ENCODE data around the gene MT1H. TPM values are rescaled to one million over a fixed set of nuclear protein-coding genes. Genes with fewer than 3 reads are reported as not detected.
A peak's percentile ranks its signal among the peaks of the same experiment; 100 is the strongest.

MT1H gene
- total and polyA plus RNA-seq, 7 experiments from 2014 or later: 1.6 TPM; not detected in 6

DNA sequence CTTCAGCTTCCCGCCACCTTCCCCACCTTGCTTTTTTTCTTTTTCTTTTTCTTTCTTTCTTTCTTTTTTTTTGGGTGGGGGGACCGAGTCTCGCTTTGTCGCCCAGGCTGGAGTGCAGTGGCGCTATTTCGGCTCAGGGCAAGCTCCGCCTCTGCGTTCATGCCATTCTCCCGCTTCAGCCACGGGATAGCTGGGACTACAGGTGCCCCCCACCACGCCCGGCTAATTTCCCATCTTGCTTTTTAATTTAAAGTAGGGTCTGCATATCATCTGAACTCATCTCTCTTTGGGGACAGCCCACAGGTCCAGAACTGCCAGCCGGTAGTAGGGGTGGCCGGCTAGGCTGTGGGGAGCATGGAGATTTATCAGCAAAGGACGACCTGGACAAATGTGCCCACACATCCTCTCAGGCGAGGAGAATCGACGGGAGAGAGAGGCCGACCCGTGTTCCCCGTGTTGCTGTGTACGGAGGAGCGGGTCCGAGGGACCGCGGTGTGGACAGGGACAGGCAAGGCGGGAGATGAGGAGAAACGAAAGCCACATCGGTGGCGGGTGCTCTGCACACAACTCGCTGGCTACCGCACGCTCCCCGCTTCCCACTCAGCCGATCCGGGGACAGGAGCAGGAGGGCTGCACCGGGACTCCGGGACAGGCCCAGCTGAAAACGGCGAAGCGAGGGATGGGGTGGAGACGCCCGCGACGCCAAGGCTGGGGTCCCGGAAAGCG lies 34.7 kb upstream of the MT1H start:
- H3K27me3 Mint-ChIP-seq: peaks cover 82 to 91% (median 85%) of the 10 kb centered on the region in 5 donors
- ATAC-seq: no peak
- H3K4me1 Mint-ChIP-seq: peaks cover 20 to 50% (median 28%) of the 10 kb centered on the region in 7 donors
- POLR2A ChIA-PET: interaction anchor here (1.0 kb wide), 1 partner anchor 9 kb away, joined by 5 read pairs; no protein-coding TSS in a partner anchor
- CTCF ChIA-PET: interaction anchor here (0.7 to 1.6 kb wide), 3 partner anchors 11 to 156 kb away, joined by 3 read pairs; no protein-coding TSS in a partner anchor
- intact Hi-C loops (cut with micrococcal nuclease): no loop called here
- Histone ChIP-seq H3K9me3 (ENCODE audit: control insufficient read depth in 2 of 3, low read length in 3 of 3) (no peaks in the 10 kb centered on the region), H3K27me3 (ENCODE audit: control insufficient read depth in 2 of 2, insufficient read depth in 2 of 2, low read length in 2 of 2) (peaks cover 7 to 38% of the 10 kb centered on the region in 2 donors), H3K36me3 (ENCODE audit: control insufficient read depth in 2 of 3, insufficient read depth in 3 of 3, low read length in 3 of 3) (no peaks in the 10 kb centered on the region), H3K27ac (ENCODE audit: low read depth, low read length) (no peak overlapping the region), H3K4me3 (ENCODE audit: low read length) (no peak overlapping the region), H3K4me1 (ENCODE audit: control insufficient read depth in 2 of 2, insufficient read depth in 2 of 2, low read length in 2 of 2) (peaks cover 4 to 10% of the 10 kb centered on the region in 2 donors)
- H3K36me3 Mint-ChIP-seq: peaks cover 0 to 4% (median 0%) of the 10 kb centered on the region in 5 donors
- peak overlapping the region; percentile 39 to 83 (median 73) for H3K4me3 Mint-ChIP-seq
- H3K9me3 Mint-ChIP-seq: peaks cover 0 to 4% (median 0%) of the 10 kb centered on the region in 11 donors
- DNase-seq: no peak
- no peak overlapping the region for H3K27ac Mint-ChIP-seq

DNA sequence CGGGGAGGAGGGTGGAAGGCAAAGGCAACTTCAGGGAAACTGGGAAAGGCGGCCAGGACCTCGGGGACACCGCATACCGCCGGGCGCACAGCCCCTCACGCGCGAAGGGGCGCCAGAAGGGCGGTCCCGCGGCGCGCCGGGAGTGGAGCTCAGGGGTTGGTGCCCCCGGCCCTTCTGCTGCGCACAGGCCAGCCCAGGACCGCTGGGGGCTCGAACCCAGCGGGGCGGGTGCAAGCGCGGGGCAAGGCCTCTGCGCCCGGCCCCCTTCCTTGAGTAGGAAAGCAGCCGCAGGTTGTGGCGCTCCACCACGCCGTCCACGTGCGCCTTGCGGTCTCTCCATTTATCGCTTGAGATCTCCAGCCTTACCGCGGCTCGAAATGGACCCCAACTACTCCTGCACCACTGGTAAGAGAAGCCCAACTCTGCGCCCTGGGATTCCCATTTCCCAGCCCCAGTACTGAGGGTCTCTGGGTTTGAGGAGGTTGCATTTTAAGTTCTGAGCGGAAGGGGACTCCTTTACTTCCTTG lies 34.1 kb upstream of the MT1H start:
- H3K27me3 ChIP-seq (ENCODE audit: control insufficient read depth in 2 of 2, insufficient read depth in 2 of 2, low read length in 2 of 2): peaks cover 7 to 38% of the 10 kb centered on the region in 2 donors
- CTCF ChIA-PET: interaction anchor here (0.9 to 1.6 kb wide), 2 partner anchors 11 to 27 kb away, joined by 3 read pairs; no protein-coding TSS in a partner anchor
- peaks cover 83 to 94% (median 89%) of the 10 kb centered on the region in 5 donors for H3K27me3 Mint-ChIP-seq
- peaks cover 20 to 48% (median 28%) of the 10 kb centered on the region in 7 donors for H3K4me1 Mint-ChIP-seq
- no peak overlapping the region for H3K27ac ChIP-seq (ENCODE audit: low read depth, low read length)
- H3K9me3 Mint-ChIP-seq: peaks cover 0 to 4% (median 0%) of the 10 kb centered on the region in 11 donors
- DNase-seq (no peak), ATAC-seq (no peak)
- no peaks in the 10 kb centered on the region for H3K36me3 ChIP-seq (ENCODE audit: control insufficient read depth in 2 of 3, insufficient read depth in 3 of 3, low read length in 3 of 3)
- H3K4me3 Mint-ChIP-seq: peak overlapping the region; percentile 48 to 83 (median 70)
- H3K27ac Mint-ChIP-seq: no peak overlapping the region
- H3K4me3 ChIP-seq (ENCODE audit: low read length): no peak overlapping the region
- peaks cover 4 to 10% of the 10 kb centered on the region in 2 donors for H3K4me1 ChIP-seq (ENCODE audit: control insufficient read depth in 2 of 2, insufficient read depth in 2 of 2, low read length in 2 of 2)
- no peaks in the 10 kb centered on the region for H3K9me3 ChIP-seq (ENCODE audit: control insufficient read depth in 2 of 3, low read length in 3 of 3)
- intact Hi-C loops (cut with micrococcal nuclease): no loop called here
- H3K36me3 Mint-ChIP-seq: peaks cover 0 to 4% (median 0%) of the 10 kb centered on the region in 5 donors
- POLR2A ChIA-PET: no interaction called here

DNA sequence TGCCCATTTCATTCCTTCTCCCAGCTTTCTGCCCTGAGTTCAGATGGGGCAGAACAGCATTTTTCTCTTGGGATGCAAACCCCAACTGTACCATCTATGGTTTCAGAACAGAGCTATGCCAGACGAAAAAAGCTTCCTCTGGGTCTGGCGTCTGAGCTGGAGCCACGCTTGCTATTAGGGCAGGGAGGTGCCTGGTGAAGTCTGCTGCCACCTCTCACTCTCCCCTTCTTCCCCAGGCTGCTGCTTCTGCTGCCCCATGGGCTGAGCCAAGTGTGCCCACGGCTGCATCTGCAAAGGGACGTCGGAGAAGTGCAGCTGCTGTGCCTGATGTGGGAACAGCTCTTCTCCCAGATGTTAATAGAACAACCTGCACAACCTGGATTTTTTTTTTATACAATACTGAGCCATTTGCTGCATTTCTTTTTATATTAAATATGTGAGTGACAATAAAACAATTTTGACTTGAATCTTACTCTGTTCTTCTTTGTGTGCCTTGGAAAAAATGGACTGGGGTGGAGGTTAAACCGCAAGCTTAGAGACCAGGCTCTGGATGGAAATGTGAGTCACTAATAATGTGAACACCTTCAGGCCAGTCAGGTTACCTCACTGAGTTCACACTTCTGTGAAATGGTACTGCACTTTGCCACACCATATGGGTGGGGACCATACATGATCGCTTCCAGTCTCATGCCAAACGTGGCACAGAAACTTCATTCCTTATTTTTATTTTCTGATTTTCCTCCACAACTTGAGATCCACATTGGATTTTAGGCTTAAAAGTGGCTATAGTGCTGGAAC lies 32.8 kb upstream of the MT1H start:
- Mint-ChIP-seq H3K36me3 (peaks cover 0 to 2% (median 0%) of the 10 kb centered on the region in 5 donors), H3K4me1 (peaks cover 18 to 43% (median 29%) of the 10 kb centered on the region in 7 donors), H3K27me3 (peaks cover 79 to 92% (median 85%) of the 10 kb centered on the region in 5 donors), H3K9me3 (peaks cover 0 to 6% (median 0%) of the 10 kb centered on the region in 11 donors), H3K4me3 (peak overlapping the region in 1 of 10 donors; percentile 57), H3K27ac (no peak overlapping the region)
- ATAC-seq: no peak
- CTCF ChIA-PET: interaction anchor here (0.6 to 1.3 kb wide), 3 partner anchors 9 to 142 kb away, joined by 3 to 4 read pairs (median 3); no protein-coding TSS in a partner anchor
- Histone ChIP-seq H3K27me3 (ENCODE audit: control insufficient read depth in 2 of 2, insufficient read depth in 2 of 2, low read length in 2 of 2) (peaks cover 7 to 35% of the 10 kb centered on the region in 2 donors), H3K4me1 (ENCODE audit: control insufficient read depth in 2 of 2, insufficient read depth in 2 of 2, low read length in 2 of 2) (peaks cover 4 to 10% of the 10 kb centered on the region in 2 donors), H3K27ac (ENCODE audit: low read depth, low read length) (no peak overlapping the region), H3K4me3 (ENCODE audit: low read length) (no peak overlapping the region), H3K9me3 (ENCODE audit: control insufficient read depth in 2 of 3, low read length in 3 of 3) (no peaks in the 10 kb centered on the region), H3K36me3 (ENCODE audit: control insufficient read depth in 2 of 3, insufficient read depth in 3 of 3, low read length in 3 of 3) (no peaks in the 10 kb centered on the region)
- intact Hi-C loops (cut with micrococcal nuclease): no loop called here
- DNase-seq: no peak
- POLR2A ChIA-PET: interaction anchor here (1.1 kb wide), 1 partner anchor 28 kb away, joined by 3 read pairs; the partner anchor contains the start of gene MT2A

DNA sequence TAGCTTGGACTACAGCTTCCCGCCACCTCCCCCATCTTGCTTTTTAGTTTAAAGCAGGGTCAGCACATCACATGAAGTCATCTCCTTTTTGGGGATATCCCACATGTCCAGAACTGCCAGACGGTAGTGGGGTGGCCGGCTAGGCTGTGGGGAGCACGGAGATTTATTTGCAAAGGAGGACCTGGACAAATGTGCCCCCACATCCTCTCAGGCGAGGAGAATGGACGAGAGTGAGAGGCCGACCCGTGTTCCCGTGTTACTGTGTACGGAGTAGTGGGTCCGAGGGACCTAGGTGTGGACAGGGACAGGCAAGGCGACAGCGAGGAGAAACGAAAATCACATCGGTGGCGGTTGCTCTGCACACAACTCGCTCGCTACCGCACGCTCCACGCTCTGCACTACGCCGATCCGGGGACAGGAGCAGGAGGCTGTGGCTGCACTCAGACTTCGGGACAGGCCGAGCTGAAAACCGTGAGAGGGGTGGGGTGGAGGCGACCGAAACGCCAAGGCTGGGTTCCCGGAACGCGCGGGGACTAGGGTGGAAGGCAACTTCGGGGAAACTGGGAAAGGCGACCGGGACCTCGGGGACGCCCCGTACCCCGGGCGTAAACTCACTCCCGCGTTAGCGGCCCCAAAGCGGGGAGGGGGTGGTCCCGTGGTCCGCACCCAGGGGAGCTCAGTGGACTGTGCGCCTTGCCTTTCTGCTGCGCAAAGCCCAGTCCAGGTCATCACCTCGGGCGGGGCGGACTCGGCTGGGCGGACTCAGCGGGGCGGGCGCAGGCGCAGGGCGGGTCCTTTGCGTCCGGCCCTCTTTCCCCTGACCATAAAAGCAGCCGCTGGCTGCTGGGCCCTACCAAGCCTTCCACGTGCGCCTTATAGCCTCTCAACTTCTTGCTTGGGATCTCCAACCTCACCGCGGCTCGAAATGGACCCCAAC lies 31.5 kb upstream of the MT1H start, which contains the start of gene MT1A:
TSS of gene MT1A (plus strand) at position 853 of the 937 bp plus-strand sequence. CDS start at position 926, 73 bp downstream.
- H3K27ac Mint-ChIP-seq: no peak within 1 kb of the TSS
- no peak for ATAC-seq
- Histone ChIP-seq H3K4me3 (ENCODE audit: low read length) (no peak within 1 kb of the TSS), H3K27me3 (ENCODE audit: control insufficient read depth in 2 of 2, insufficient read depth in 2 of 2, low read length in 2 of 2) (peaks cover 7 to 23% of the 10 kb centered on the region in 2 donors), H3K27ac (ENCODE audit: low read depth, low read length) (no peak within 1 kb of the TSS), H3K9me3 (ENCODE audit: control insufficient read depth in 2 of 3, low read length in 3 of 3) (no peaks in the 10 kb centered on the region), H3K4me1 (ENCODE audit: control insufficient read depth in 2 of 2, insufficient read depth in 2 of 2, low read length in 2 of 2) (peaks cover 0 to 14% of the 10 kb centered on the region in 2 donors), H3K36me3 (ENCODE audit: control insufficient read depth in 2 of 3, insufficient read depth in 3 of 3, low read length in 3 of 3) (no peaks in the 10 kb centered on the region)
- peak within 1 kb of the TSS in 7 of 10 donors; percentile 42 to 86 (median 54) for H3K4me3 Mint-ChIP-seq
- H3K4me1 Mint-ChIP-seq: peaks cover 22 to 50% (median 34%) of the 10 kb centered on the region in 7 donors
- intact Hi-C loops (cut with micrococcal nuclease): no loop called here
- peak in 1 of 9 donors; percentile 42 for DNase-seq
- ChIA-PET CTCF (interaction anchor here (1.3 kb wide), 1 partner anchor 8 kb away, joined by 4 read pairs; no protein-coding TSS in a partner anchor), POLR2A (interaction anchor here (0.9 kb wide), 1 partner anchor 11 kb away, joined by 4 read pairs; no protein-coding TSS in a partner anchor)
- H3K9me3 Mint-ChIP-seq: peaks cover 0 to 6% (median 0%) of the 10 kb centered on the region in 11 donors
- H3K27me3 Mint-ChIP-seq: peaks cover 71 to 94% (median 75%) of the 10 kb centered on the region in 5 donors
- H3K36me3 Mint-ChIP-seq: peaks cover 0 to 2% (median 0%) of the 10 kb centered on the region in 5 donors

DNA sequence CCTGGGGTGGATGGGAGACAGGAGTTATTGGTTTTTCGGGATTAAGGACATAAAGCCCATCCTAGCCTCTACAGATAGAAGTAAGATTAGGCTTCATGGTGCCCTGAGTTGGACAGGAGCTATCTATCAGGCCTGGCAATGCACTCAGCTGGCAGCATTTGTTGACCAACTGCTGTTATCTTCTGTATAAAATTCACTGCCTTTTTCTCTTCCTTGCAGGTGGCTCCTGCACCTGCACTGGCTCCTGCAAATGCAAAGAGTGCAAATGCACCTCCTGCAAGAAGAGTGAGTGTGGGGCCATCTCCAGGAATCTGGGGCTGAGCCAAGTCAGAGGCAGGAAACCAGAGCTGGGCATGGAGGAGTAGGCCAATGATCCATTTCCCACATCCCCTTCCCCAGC lies 30.6 kb upstream of the MT1H start:
- Mint-ChIP-seq H3K9me3 (peaks cover 0 to 4% (median 0%) of the 10 kb centered on the region in 11 donors), H3K27me3 (peaks cover 64 to 90% (median 67%) of the 10 kb centered on the region in 5 donors), H3K27ac (no peak overlapping the region), H3K4me1 (peaks cover 27 to 55% (median 38%) of the 10 kb centered on the region in 7 donors), H3K4me3 (no peak overlapping the region), H3K36me3 (peaks cover 0 to 2% (median 0%) of the 10 kb centered on the region in 5 donors)
- no peaks in the 10 kb centered on the region for H3K9me3 ChIP-seq (ENCODE audit: control insufficient read depth in 2 of 3, low read length in 3 of 3)
- H3K27ac ChIP-seq (ENCODE audit: low read depth, low read length): no peak overlapping the region
- POLR2A ChIA-PET: interaction anchor here (0.9 kb wide), 1 partner anchor 11 kb away, joined by 4 read pairs; no protein-coding TSS in a partner anchor
- peaks cover 7 to 23% of the 10 kb centered on the region in 2 donors for H3K4me1 ChIP-seq (ENCODE audit: control insufficient read depth in 2 of 2, insufficient read depth in 2 of 2, low read length in 2 of 2)
- CTCF ChIA-PET: no interaction called here
- intact Hi-C loops (cut with micrococcal nuclease): no loop called here
- no peaks in the 10 kb centered on the region for H3K36me3 ChIP-seq (ENCODE audit: control insufficient read depth in 2 of 3, insufficient read depth in 3 of 3, low read length in 3 of 3)
- H3K27me3 ChIP-seq (ENCODE audit: control insufficient read depth in 2 of 2, insufficient read depth in 2 of 2, low read length in 2 of 2): peaks cover 7 to 23% of the 10 kb centered on the region in 2 donors
- no peak for ATAC-seq
- no peak overlapping the region for H3K4me3 ChIP-seq (ENCODE audit: low read length)
- no peak for DNase-seq
